Measurements from ENCODE around the gene ARMC5. TPM values are rescaled to one million over a fixed set of nuclear protein-coding genes. Genes with fewer than 3 reads are reported as not detected.
"Not testable (repeated sequence)": the region's sequence is repeated elsewhere in the genome, so short reads cannot be mapped to it uniquely, and the experiment has no call there.

Gene ARMC5
- total RNA-seq, 1 donor from 2014 or later: 12.1 TPM

DNA sequence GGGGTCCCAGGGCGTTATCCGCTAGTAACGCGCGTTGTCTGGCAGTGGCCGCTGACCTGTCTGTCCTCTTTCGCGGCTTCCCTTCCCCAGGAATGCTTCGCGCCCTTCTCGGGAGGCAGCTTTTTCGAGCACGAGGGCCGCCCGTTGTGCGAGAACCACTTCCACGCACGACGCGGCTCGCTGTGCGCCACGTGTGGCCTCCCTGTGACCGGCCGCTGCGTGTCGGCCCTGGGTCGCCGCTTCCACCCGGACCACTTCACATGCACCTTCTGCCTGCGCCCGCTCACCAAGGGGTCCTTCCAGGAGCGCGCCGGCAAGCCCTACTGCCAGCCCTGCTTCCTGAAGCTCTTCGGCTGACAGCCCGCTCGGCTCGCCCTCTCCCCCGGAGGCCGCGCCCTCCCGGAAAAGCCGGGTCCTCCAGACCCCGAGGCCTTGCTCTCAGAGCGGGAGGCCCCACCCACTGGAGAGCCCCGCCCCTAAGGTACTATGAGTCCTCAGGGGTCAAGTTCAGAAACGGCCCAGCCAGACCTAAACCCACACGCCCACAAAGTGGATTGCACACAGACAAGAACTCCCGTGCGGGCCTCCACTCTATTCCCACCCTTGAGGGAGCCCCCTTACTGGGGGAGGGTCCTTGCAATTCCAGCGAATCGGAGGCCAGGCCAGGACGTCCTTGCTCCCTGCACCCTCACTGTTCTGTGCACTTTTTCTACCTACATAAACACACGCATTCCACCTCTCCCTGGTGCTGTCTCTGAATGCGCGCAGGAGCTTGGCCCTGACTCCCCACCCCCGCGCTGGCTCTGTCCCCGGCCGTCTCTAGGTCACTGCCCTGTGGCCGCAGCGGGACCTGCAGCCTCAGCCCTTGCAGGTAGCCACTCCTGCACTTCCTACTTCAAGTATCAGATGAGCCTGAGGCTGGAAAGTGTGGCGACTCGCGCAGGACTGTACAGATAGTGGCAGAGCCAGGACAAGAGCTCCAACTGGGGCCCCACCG lies 18.2 kb downstream of the ARMC5 start:
- DNase-seq (ENCODE audit: low read depth in 2 of 2): no peak

DNA sequence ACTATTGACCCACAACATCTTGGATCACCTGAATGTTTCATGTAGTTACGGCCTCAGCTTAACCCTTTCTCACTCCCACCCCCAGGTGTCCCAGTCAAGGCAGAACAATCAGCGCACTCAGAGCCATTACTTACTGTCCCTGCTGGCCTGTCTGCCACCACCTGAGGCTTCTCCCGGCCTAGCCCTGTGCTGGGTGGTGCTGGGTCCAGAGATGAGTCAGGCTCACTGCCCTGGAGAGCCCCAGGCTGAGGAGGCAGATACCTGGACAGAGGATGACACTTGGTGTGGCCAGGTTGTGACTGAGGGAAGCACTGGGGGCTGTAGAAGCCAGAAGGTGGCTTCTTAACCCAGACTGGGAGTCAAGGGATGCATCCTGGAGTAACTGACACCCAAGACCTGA lies 19.7 kb downstream of the ARMC5 start:
- DNase-seq (ENCODE audit: low read depth in 2 of 2): no peak

- no peak for DNase-seq (ENCODE audit: low read depth in 2 of 2)
These were observed 20.4 kb downstream of the ARMC5 start for GRCh38 chr16:31479751-31480150.

DNA sequence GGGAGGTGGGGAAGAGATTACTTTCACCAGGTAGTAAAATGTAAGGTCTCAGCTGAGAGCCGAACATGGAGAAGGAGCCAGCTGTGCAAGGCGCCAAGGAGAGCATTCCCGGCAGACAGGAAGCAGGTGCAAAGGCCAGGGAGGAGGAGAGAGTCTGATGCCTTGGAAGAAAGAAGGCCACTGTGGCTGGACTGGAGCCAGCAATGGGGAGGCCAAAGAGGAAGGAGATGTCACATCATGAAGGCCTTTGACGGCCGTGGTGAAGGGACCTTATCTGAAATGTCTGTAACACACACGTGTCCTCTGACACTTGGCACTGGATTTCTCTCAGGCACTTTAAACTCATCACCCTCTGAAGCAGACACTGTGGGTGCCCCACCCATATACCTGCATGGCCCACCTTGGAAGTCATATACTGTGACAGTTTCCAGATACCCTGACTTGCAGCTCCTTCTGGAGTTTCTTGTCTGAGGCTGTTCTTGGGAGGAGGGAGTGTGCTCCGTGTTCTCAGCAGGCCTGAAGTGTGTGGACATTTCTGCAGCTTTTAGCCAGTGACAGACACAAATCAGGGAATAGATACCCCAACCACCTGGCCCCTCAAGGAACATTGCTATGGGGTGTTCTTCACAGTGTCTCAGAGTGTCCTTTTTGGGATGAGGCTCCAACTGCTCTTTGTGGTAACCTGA lies 21.7 kb downstream of the ARMC5 start:
- DNase-seq (ENCODE audit: low read depth in 2 of 2): peak in 1 of 2 donors; percentile 30

DNA sequence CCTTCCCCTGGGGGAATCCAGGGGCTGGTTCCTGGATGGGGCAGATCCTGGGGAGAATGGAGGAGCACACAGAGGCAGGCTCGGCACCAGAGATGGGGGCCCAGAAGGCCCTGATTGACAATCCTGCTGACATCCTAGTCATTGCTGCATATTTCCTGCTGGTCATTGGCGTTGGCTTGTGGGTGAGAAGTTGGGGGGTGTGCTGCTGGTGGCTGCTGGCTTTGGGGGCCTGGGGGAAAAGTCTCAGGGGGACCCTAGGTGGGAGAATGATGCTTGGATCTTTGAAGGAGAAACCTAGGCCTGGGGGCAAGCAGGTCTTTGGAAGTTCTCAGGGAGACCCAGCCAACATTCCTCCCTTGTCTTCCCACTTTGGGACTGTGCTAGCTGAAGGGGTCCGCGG lies 23.8 kb downstream of the ARMC5 start, which contains the start of gene SLC5A2:
TSS of gene SLC5A2 (plus strand) at position 43 of the 400 bp plus-strand sequence. CDS start at position 57, 14 bp downstream.
- DNase-seq (ENCODE audit: low read depth in 2 of 2): no peak

DNA sequence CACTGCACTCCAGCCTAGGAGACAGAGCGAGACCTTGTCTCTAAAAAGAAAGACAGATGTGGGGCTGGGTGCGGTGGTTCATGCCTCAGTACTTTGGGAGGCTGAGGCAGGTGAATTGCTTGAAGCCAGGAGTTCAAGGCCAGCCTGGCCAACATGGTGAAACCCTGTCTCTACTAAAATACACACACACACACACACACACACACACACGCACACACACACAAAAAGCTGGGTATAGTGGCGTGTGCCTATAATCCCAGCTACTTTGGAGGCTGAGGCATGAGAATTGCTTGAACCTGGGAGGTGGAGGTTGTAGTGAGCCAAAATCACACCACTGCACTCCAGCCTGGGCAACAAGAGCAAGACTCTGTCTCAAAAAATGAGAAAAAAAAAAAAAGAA lies 24.7 kb downstream of the ARMC5 start:
- not testable (repeated sequence) for DNase-seq (ENCODE audit: low read depth in 2 of 2)

- no peak for DNase-seq (ENCODE audit: low read depth in 2 of 2)
These were observed 25.3 kb downstream of the ARMC5 start for GRCh38 chr16:31484491-31485171.

DNA sequence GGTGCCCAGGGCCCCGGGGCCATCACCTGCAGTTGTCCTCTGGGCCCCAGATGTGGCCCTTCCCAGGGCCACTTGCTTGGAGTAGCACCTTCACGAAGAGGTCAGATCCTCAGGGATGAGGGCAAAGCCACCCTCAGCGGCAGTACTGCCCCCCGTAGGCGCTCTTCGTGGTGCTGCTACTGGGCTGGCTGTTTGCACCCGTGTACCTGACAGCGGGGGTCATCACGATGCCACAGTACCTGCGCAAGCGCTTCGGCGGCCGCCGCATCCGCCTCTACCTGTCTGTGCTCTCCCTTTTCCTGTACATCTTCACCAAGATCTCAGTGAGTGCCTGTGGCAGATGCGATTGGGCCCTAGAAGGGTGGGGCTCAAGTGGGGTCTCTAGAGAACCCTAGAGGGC lies 26.3 kb downstream of the ARMC5 start:
- DNase-seq (ENCODE audit: low read depth in 2 of 2): no peak

- no peak for DNase-seq (ENCODE audit: low read depth in 2 of 2)
These were observed 26.7 kb downstream of the ARMC5 start for GRCh38 chr16:31486045-31486444.

GRCh38 chr16:31487071-31487719 lies 27.9 kb downstream of the ARMC5 start:
- no peak for DNase-seq (ENCODE audit: low read depth in 2 of 2)

GRCh38 chr16:31487720-31488467 lies 28.6 kb downstream of the ARMC5 start:
- peak in 1 of 2 donors; percentile 33 for DNase-seq (ENCODE audit: low read depth in 2 of 2)

DNA sequence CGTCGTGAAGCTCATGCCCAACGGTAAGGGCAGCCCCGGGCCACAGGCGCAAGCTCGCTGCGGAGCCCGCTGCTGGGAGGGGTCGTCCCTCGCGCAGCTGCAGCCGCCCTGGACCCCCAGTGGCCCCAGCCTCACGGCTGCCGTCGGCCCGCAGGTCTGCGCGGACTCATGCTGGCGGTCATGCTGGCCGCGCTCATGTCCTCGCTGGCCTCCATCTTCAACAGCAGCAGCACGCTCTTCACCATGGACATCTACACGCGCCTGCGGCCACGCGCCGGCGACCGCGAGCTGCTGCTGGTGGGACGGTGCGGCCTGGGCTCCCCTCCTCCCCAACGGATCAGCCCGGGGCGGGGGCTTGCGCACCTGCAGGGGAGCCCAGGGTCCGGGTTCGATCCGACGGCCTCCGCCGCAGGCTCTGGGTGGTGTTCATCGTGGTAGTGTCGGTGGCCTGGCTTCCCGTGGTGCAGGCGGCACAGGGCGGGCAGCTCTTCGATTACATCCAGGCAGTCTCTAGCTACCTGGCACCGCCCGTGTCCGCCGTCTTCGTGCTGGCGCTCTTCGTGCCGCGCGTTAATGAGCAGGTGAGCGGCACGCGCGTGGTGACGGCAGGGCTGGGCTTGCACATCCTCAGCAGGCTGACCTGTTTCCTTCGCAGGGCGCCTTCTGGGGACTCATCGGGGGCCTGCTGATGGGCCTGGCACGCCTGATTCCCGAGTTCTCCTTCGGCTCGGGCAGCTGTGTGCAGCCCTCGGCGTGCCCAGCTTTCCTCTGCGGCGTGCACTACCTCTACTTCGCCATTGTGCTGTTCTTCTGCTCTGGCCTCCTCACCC lies 29.4 kb downstream of the ARMC5 start:
- peak in 1 of 2 donors; percentile 25 for DNase-seq (ENCODE audit: low read depth in 2 of 2)

- DNase-seq (ENCODE audit: low read depth in 2 of 2): no peak
These were observed 29.9 kb downstream of the ARMC5 start for GRCh38 chr16:31489298-31489564.

- DNase-seq (ENCODE audit: low read depth in 2 of 2): no peak
These were observed 30.6 kb downstream of the ARMC5 start for GRCh38 chr16:31489616-31490584.

DNA sequence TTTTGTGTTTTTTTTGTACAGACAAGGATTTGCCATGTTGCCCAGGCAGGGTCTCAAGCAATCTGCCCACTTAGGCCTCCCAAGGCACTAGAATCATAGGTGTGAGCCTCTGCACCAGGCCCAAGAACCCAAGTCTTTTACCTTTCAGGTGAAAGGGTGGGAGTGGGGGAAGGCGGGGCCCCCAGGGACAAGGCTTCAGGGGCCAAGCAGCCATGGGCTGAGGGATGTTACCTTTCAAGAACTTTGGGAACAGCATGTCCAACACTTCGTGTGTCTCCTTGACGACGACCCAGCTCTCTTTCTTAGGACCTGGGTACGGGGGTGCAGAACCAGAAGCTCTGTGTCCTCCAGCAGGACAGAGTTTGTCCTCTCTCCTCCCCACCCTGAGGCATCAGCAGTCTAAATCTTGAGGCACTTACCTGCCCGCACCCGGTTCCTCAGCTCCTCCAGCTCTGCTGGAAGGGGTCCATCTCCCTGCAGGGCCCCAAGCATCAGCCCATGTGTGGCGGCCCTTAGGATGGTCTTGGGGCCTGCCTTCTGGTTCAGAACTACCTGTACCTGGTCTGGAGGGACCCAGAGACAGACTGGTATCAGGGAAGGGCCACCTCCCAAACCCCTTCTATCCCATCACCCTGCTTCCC lies 32.6 kb downstream of the ARMC5 start:
- no peak for DNase-seq (ENCODE audit: low read depth in 2 of 2)

DNA sequence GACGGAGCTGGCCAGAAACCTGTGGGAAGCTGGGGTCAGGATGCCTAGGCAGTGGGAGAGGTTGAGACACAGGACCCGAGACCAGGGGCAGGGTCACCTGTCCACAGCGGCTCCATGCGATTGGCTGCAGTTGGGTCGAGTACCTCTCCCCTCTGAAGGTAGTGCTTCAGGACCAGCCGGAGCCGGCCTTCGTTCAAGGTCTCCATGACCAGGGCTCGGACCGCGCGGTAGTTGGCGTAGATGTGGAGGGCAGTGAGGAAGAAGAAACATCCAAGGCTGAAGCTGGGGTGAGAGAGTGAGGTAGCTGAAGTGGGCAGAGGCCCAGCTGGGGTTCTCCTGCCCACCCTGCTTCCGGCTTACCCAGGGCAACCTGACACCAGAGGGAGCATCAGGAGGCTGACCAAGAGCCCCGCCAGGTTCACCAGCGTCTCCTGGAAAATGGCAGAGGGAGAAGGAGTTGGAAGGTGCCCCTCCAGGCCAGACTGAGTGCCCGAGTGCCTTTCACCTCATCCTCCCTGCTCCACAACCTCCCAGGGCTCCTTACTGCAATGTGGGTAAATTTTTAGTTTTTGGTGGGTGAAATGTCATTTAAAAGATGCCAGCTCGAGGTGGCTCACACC lies 34.3 kb downstream of the ARMC5 start:
- DNase-seq (ENCODE audit: low read depth in 2 of 2): no peak

GRCh38 chr16:31496670-31497069 lies 37.4 kb downstream of the ARMC5 start:
- DNase-seq (ENCODE audit: low read depth in 2 of 2): no peak

DNA sequence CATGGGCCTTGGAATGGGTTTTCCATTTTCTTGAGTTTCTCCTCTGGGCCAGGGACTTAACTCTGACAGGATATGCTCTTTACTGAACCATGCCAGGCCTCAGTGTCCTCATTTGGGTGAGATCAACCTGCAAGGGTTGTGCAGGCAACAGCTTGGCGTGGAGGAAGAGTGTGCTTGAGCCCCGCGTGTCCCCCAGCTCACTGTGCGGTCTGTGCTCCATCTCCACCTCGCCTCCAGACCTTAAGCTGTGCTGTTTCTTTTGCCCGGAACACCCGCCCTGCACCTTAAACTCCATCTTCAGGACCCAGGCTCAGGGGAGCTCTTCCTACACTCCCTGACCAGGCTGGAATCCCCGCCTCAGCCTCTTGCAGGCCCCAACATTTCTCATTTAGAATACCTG lies 39.2 kb downstream of the ARMC5 start:
- DNase-seq (ENCODE audit: low read depth in 2 of 2): no peak

All from dermis microvascular lymphatic vessel endothelial cell (primary cell).